Measurements from ENCODE around the gene C9.

GRCh38 chr5:39328731-39329130 lies 35.6 kb downstream of the C9 start:
- TF ChIP-seq EZH2 (IDR thresholded peaks at IDR 0.05; ENCODE audit: low read length) = no peak
- no peak for TF ChIP-seq CTCF (optimal IDR thresholded peaks at IDR 0.05 in 1 of 3, IDR thresholded peaks at IDR 0.05 in 1 of 3, conservative IDR thresholded peaks at IDR 0.05 in 1 of 3; ENCODE audit: extremely low read depth in 1 of 3, insufficient read depth in 2 of 3, low read length in 3 of 3)
